ENCODE measurements around the gene ELMO3. TPM values are rescaled to one million over a fixed set of nuclear protein-coding genes. Genes with fewer than 3 reads are reported as not detected.

Gene ELMO3
- total and polyA plus RNA-seq, 2 experiments from 2014 or later, result 0.15 to 1.1 TPM

GRCh38 chr16:67228034-67228785 is 29.3 kb downstream of the ELMO3 start:
- H3K27me3 ChIP-seq, result no peaks in the 10 kb centered on the region
- no peak for TF ChIP-seq CTCF (IDR thresholded peaks at IDR 0.05; ENCODE audit: low read depth, low read length)
- H3K36me3 ChIP-seq, result peaks cover 16% of the 10 kb centered on the region
- DNase-seq (ENCODE audit: low read depth in 1 of 2, low spot score in 1 of 2), result no peak
- no peaks in the 10 kb centered on the region for H3K4me1 ChIP-seq (ENCODE audit: low read depth)
- no peak overlapping the region for H3K27ac ChIP-seq
- H3K9me3 ChIP-seq (ENCODE audit: low read depth), result no peaks in the 10 kb centered on the region
- no peak overlapping the region for H3K4me3 ChIP-seq

GRCh38 chr16:67228905-67229304 is 30.0 kb downstream of the ELMO3 start:
- no peak for TF ChIP-seq CTCF (IDR thresholded peaks at IDR 0.05; ENCODE audit: low read depth, low read length)
- H3K36me3 ChIP-seq, result peaks cover 16% of the 10 kb centered on the region
- H3K4me3 ChIP-seq, result no peak overlapping the region
- no peaks in the 10 kb centered on the region for H3K9me3 ChIP-seq (ENCODE audit: low read depth)
- DNase-seq (ENCODE audit: low read depth in 1 of 2, low spot score in 1 of 2), result no peak
- no peaks in the 10 kb centered on the region for H3K4me1 ChIP-seq (ENCODE audit: low read depth)
- H3K27ac ChIP-seq, result no peak overlapping the region
- H3K27me3 ChIP-seq, result no peaks in the 10 kb centered on the region

GRCh38 chr16:67229906-67230808 is 31.2 kb downstream of the ELMO3 start:
- no peaks in the 10 kb centered on the region for H3K4me1 ChIP-seq (ENCODE audit: low read depth)
- no peak overlapping the region for H3K27ac ChIP-seq
- H3K4me3 ChIP-seq, result no peak overlapping the region
- H3K36me3 ChIP-seq, result peaks cover 16% of the 10 kb centered on the region
- H3K9me3 ChIP-seq (ENCODE audit: low read depth), result no peaks in the 10 kb centered on the region
- no peak for TF ChIP-seq CTCF (IDR thresholded peaks at IDR 0.05; ENCODE audit: low read depth, low read length)
- no peaks in the 10 kb centered on the region for H3K27me3 ChIP-seq
- DNase-seq (ENCODE audit: low read depth in 1 of 2, low spot score in 1 of 2), result no peak

GRCh38 chr16:67230809-67231660 is 32.1 kb downstream of the ELMO3 start:
- Histone ChIP-seq H3K27ac (no peak overlapping the region), H3K4me1 (ENCODE audit: low read depth) (no peaks in the 10 kb centered on the region), H3K9me3 (ENCODE audit: low read depth) (no peaks in the 10 kb centered on the region), H3K27me3 (no peaks in the 10 kb centered on the region), H3K36me3 (peaks cover 16% of the 10 kb centered on the region), H3K4me3 (no peak overlapping the region)
- no peak for TF ChIP-seq CTCF (IDR thresholded peaks at IDR 0.05; ENCODE audit: low read depth, low read length)
- DNase-seq (ENCODE audit: low read depth in 1 of 2, low spot score in 1 of 2), result no peak

- no peaks in the 10 kb centered on the region for H3K27me3 ChIP-seq
- H3K9me3 ChIP-seq (ENCODE audit: low read depth), result no peaks in the 10 kb centered on the region
- H3K36me3 ChIP-seq, result peaks cover 20% of the 10 kb centered on the region
- DNase-seq (ENCODE audit: low read depth in 1 of 2, low spot score in 1 of 2), result no peak
- H3K4me3 ChIP-seq, result no peak overlapping the region
- no peak overlapping the region for H3K27ac ChIP-seq
- TF ChIP-seq CTCF (IDR thresholded peaks at IDR 0.05; ENCODE audit: low read depth, low read length), result no peak
- H3K4me1 ChIP-seq (ENCODE audit: low read depth), result no peaks in the 10 kb centered on the region
These were observed 34.7 kb downstream of the ELMO3 start for GRCh38 chr16:67233596-67233995.
